Activated CD4-positive, alpha-beta T cell treated with anti-CD3 and anti-CD28 coated beads, Interleukin-2, Interleukin-4, amounts not matched to agents 100 ng/mL and 50 ng/mL, durations not matched to agents 16 hours and 8 hours (primary cell): ENCODE results near the gene TTC28.
"Not testable (repeated sequence)": the region's sequence is repeated elsewhere in the genome, so short reads cannot be mapped to it uniquely, and the experiment has no call there.

ENCODE experiments used
- DNase-seq: peaks from one replicate; pipeline ENCODE4 v3.0.0-alpha.2; 2020; ENCODE audit warnings: low spot score

TTC28 gene

DNA sequence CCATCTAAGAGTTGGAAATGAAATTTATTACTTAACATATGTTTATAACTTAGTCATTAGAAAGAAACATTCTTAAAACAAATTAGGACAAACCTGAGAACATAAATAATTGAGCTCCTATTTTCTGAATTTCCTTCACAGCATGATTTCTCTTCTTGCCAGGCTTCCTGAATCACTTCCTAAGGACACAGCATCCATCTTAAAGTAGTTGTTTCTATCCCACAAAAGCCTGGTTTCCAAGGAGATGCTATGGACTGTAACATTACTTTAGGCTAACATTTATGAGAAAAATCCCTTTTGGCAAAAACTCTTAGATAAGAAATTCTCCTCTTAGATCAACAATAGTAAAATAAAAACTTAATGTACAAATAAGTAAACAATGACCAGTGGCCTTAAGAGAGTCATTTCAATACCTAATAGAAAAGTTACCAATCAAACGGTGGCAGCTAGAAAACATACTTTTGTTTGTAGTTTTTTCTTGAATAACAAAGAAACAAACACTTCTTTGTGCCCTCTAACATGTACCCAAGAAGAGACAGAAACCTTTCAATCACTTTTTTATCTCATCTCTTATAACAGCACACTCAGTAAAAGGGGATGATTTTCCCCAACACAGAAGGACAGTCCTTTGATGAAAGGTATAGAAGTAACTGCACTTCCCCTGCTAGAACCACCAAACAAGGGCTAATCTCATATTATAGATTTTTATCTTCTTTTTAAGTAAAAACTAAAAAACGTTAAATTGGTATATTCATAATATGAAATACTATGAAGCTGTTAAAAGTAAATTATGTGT is 74.5 kb downstream of the TTC28 start:
- no peak for DNase-seq

- DNase-seq = no peak
Measured at GRCh38 chr22:28601915-28602314, 77.7 kb downstream of the TTC28 start.

DNA sequence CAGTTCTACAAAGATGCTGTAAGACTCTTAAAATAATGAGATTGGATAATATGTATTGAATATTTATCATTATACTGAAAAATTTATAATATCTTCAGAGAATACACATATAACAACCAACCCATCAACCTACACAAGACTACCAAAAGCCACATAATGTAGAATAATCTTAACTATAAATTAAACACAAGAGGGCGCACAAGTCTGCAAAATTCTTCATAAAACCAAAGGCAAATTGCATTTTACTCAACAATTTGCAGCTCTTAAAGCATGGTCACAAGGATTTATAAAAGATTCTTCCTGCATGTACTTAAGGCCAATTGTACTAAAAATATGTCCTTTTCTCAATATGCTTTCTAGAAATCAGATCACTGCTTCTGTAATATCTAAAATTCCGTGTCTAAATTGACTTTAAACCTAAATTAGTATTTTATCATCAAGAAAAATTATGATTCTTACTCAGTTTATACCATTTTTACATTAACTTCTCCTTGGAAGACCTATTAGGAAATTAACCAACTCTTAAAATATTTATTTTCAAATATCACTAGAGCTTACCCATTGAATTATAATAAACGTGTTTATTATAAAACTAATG is 79.0 kb downstream of the TTC28 start:
- peak; percentile 53 for DNase-seq

- DNase-seq = no peak
Measured at GRCh38 chr22:28599693-28600092, 79.9 kb downstream of the TTC28 start.

DNA sequence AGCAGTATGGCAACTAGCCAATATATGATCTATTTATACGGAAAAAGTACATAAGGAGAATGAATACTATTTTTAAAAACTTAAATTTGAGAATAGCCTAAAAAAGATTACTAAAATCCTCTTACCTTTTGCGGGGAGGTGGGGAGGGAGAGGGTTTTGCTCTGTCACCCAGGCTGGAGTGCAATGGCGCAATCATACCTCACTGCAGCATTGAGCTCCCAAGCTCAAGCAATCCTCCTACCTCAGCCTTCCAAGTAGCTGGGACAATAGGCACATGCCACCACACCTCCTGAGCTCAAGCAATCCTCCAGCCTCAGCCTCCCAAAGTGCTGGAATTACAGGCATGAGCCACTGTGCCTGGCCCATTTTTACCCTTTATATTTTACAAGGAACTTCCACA is 82.0 kb downstream of the TTC28 start:
- DNase-seq = no peak

DNA sequence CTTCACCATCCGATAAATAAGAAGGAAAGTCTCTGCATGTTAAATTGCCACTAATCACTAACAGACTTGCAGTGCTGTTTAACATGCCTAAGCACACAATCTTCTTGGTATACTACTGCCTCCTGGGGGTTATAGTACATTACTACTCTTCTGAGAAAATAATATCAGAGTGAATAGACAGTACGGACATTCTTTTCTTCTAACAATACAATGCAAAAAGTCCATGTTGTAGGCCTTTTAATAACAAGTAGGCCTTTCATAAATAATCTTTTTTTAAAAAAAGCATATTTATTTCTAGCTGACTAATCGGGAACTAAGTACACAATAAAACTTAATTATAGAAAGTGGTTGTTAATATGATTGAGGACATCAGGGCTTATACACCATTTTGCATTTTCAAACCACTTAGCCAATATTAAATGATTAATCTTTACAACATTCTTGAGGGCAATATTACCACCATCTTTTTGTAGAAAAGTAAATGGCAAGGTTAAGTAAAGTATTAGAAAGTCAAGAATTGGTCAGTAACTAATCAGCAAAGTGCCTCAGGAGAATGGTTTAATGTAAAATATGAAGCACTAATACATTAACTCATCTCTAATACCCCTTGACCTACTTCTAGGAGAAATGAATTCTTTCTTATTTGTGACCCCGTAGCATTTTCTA is 84.7 kb downstream of the TTC28 start:
- peak; percentile 48 for DNase-seq

- no peak for DNase-seq
Measured at GRCh38 chr22:28594076-28594796, 85.4 kb downstream of the TTC28 start.

- DNase-seq = no peak
Measured at GRCh38 chr22:28593299-28593698, 86.3 kb downstream of the TTC28 start.

DNA sequence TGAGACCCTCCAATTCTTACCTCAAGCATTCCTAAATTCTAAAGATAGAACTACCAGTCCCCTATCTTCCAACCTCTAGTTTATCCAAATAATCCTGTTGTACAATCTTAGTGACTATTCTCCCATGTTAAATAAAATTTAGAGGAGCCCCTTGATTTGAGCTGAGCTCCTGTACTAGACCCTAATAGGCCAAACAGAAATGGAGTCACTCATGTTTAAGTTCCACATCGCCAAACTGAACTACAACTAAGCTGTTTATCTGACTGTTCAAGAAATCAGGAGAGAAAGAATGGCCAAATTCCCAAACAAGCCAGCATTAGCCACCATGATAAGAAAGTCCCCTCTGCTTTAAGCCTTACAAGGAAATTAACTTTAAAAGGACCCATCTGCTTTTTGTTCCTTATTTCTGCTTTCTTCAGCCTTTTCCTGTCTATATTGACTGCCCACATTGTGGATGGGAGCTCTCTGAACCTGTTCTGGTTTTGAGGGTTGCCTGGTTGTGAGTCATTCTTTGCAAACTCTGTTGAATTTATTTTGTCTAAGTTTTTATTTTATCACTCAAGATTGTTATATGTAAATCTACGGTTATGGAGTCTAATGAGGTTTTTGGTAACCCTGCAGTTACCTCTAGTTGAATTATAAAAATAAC is 90.4 kb downstream of the TTC28 start:
- DNase-seq = no peak

GRCh38 chr22:28585324-28585723 is 94.3 kb downstream of the TTC28 start:
- DNase-seq = no peak

DNA sequence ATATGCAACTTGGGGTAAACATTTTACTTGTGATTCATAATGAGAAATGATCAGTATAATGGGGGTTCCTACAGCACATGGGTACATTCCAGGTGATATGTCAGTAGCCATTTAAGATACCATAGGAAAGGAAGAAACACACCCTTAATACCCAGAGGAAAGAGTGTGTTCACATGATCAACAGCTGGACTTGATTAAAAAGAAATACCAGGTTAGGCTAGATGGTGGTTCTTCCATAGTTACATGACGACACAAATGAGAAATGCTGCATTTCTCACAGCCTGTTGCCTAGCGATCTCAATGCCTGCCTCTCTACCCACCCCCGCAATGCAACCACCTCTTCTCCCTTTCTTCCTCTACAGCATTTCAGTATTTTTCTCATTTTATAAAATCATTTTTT is 96.8 kb downstream of the TTC28 start:
- no peak for DNase-seq

- no peak for DNase-seq
Measured at GRCh38 chr22:28581016-28581415, 98.6 kb downstream of the TTC28 start.

GRCh38 chr22:28576162-28576561 is 103.5 kb downstream of the TTC28 start:
- DNase-seq = no peak

GRCh38 chr22:28574159-28574788 is 105.4 kb downstream of the TTC28 start:
- DNase-seq = no peak

- DNase-seq = no peak
Measured at GRCh38 chr22:28570696-28571373, 108.8 kb downstream of the TTC28 start.

DNA sequence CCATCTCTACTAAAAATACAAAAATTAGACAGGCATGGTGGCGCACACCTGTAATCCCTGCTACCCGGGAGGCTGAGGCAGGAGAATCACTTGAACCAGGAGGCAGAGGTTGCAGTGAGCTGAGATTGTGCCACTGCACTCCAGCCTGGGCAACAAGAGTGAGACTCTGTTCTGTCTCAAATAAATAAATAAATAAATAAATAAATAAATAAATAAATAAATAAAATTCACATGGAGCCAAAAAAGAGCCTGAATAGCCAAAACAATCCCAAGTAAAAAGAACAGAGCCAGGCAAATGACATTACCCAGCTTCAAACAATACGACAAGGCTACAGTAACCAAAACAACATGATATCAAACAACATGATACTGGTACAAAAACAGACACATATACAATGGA is 110.7 kb downstream of the TTC28 start:
- not testable (repeated sequence) for DNase-seq

DNA sequence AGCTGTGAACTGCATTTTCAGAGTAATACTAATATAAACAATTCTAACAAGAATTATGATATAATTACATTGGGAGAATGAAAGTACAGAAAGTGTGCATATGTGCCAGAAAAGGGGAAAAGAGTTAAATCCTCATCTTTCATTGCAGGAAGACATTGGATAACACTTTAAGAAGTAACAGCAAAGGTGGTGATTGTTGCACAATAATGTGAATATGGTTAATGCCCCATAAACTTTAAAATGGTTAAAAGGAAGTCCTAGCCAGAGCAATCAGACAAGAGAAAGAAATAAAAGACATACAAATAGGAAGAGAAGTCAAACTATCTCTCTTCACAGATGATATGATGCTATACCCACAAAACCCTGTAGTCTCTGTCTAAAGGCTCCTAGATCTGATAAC is 111.5 kb downstream of the TTC28 start:
- DNase-seq = no peak

DNA sequence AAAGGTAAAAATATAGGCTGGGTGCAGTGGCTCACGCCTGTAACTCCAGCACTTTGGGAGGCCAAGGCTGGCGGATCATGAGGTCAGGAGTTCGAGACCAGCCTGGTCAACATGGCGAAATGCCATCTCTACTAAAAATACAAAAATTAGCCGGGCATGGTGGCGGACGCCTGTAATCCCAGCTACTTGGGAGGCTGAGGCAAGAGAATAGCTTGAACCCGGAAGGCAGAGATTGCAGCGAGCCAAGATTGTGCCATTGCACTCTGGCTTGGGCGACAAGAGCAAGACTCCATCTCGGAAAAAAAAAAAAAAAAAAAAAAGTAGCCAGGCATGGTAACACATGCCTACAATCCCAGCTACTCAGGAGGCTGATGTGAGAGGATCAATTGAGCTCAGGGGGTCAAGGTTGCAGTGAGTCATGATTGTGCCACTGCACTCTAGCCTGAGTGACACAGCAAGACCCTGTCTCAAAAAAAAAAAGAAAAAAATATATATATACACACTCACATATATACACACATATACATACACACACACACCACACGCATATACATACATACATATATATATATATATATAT is 112.6 kb downstream of the TTC28 start:
- DNase-seq = not testable (repeated sequence)

DNA sequence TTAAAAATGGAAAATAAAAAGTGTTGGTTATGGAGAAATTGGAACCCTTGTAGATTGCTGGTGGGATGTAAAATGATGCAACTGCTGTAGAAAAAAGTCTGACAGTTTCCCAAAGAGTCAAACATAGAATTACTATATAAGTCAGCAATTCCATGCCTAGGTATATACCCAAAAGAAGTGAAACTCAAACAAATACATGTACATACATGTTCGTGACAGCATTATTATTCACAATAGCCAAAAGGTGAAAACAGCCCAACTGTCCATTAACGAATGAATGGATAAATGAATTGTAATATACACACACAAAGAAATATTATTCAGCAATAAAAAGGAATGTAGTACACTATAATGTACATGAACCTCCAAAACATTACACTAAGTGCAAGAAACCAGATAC is 116.0 kb downstream of the TTC28 start:
- DNase-seq = no peak

GRCh38 chr22:28562324-28562723 is 117.3 kb downstream of the TTC28 start:
- DNase-seq = no peak

- not testable (repeated sequence) for DNase-seq
Measured at GRCh38 chr22:28560743-28561101, 118.9 kb downstream of the TTC28 start.
